ENCODE results near the gene DEAF1. TPM values are rescaled to one million over a fixed set of nuclear protein-coding genes. Genes with fewer than 3 reads are reported as not detected.

The DEAF1 gene
- total RNA-seq, 1 experiment from 2014 or later: 62.2 TPM

DNA sequence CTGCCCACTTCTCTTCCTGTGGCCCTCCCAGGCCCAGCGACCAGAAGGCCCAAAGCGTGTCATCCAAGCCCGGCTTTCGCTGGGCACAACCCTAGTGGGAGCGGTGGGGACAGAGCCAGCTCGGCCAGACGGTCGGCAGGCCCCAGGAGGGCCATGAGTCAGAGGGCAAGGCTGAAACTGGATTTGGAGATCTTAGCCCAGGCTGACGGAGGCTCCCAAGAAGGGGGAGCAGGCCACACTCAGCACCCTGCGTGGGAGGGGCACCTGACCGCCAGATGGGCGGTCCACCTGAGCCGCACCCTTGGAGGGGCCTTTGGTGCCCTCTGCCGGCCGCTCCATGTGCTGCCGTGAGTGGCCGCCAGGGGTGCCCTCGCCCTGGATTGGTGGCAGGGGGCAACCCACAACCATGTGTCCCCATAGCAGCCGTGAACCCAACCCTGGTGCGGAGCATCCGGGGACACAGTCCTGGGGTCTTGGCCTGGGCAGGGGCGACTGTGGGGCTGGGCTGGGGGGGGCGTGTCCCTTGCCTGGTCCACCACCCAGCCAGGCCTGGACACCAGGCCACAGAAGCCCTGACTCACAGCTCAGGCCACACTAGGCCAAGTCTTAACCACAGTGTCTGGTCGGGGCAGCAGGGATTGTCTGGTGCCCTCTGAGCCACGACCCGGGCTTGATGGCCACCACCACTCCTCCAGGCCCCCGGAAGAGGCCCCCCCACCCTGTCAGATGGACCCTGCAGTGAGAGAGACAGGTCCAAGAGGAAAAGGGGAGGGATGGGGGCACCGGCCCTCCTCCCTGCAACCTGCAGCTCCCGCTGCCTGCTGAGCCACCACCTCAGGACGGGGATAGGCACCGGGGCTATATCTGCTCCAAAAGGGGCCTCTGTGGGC lies 33.1 kb upstream of the DEAF1 start (continued):
- TF ChIP-seq, protein P1, sequence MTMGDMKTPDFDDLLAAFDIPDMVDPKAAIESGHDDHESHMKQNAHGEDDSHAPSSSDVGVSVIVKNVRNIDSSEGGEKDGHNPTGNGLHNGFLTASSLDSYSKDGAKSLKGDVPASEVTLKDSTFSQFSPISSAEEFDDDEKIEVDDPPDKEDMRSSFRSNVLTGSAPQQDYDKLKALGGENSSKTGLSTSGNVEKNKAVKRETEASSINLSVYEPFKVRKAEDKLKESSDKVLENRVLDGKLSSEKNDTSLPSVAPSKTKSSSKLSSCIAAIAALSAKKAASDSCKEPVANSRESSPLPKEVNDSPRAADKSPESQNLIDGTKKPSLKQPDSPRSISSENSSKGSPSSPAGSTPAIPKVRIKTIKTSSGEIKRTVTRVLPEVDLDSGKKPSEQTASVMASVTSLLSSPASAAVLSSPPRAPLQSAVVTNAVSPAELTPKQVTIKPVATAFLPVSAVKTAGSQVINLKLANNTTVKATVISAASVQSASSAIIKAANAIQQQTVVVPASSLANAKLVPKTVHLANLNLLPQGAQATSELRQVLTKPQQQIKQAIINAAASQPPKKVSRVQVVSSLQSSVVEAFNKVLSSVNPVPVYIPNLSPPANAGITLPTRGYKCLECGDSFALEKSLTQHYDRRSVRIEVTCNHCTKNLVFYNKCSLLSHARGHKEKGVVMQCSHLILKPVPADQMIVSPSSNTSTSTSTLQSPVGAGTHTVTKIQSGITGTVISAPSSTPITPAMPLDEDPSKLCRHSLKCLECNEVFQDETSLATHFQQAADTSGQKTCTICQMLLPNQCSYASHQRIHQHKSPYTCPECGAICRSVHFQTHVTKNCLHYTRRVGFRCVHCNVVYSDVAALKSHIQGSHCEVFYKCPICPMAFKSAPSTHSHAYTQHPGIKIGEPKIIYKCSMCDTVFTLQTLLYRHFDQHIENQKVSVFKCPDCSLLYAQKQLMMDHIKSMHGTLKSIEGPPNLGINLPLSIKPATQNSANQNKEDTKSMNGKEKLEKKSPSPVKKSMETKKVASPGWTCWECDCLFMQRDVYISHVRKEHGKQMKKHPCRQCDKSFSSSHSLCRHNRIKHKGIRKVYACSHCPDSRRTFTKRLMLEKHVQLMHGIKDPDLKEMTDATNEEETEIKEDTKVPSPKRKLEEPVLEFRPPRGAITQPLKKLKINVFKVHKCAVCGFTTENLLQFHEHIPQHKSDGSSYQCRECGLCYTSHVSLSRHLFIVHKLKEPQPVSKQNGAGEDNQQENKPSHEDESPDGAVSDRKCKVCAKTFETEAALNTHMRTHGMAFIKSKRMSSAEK (CRISPR knock-in tag; IDR thresholded peaks at IDR 0.05; ENCODE audit: borderline replicate concordance): no peak
- TF ChIP-seq, protein P2, sequence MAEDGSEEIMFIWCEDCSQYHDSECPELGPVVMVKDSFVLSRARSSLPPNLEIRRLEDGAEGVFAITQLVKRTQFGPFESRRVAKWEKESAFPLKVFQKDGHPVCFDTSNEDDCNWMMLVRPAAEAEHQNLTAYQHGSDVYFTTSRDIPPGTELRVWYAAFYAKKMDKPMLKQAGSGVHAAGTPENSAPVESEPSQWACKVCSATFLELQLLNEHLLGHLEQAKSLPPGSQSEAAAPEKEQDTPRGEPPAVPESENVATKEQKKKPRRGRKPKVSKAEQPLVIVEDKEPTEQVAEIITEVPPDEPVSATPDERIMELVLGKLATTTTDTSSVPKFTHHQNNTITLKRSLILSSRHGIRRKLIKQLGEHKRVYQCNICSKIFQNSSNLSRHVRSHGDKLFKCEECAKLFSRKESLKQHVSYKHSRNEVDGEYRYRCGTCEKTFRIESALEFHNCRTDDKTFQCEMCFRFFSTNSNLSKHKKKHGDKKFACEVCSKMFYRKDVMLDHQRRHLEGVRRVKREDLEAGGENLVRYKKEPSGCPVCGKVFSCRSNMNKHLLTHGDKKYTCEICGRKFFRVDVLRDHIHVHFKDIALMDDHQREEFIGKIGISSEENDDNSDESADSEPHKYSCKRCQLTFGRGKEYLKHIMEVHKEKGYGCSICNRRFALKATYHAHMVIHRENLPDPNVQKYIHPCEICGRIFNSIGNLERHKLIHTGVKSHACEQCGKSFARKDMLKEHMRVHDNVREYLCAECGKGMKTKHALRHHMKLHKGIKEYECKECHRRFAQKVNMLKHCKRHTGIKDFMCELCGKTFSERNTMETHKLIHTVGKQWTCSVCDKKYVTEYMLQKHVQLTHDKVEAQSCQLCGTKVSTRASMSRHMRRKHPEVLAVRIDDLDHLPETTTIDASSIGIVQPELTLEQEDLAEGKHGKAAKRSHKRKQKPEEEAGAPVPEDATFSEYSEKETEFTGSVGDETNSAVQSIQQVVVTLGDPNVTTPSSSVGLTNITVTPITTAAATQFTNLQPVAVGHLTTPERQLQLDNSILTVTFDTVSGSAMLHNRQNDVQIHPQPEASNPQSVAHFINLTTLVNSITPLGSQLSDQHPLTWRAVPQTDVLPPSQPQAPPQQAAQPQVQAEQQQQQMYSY (CRISPR knock-in tag; IDR thresholded peaks at IDR 0.05): no peak
- TF ChIP-seq NR1H2 (CRISPR knock-in tag; IDR thresholded peaks at IDR 0.05) (no peak), ZNF671 (CRISPR knock-in tag; IDR thresholded peaks at IDR 0.05) (no peak), ATF1 (CRISPR knock-in tag; IDR thresholded peaks at IDR 0.05) (no peak), SOX15 (CRISPR knock-in tag; IDR thresholded peaks at IDR 0.05) (no peak), ZNF232 (CRISPR knock-in tag; IDR thresholded peaks at IDR 0.05) (peak; percentile 83; the same call in 1 of the 2 replicates), TEAD4 (CRISPR knock-in tag; IDR thresholded peaks at IDR 0.05) (no peak), RELA (CRISPR knock-in tag; IDR thresholded peaks at IDR 0.05; ENCODE audit: borderline replicate concordance) (0 out of 2 replicates have a peak, but pooled peaks have one; percentile 28), JAZF1 (CRISPR knock-in tag; IDR thresholded peaks at IDR 0.05) (no peak), RORB (CRISPR knock-in tag; IDR thresholded peaks at IDR 0.05) (no peak), TP53 (CRISPR knock-in tag; IDR thresholded peaks at IDR 0.05) (no peak)
- TF ChIP-seq, protein P3, sequence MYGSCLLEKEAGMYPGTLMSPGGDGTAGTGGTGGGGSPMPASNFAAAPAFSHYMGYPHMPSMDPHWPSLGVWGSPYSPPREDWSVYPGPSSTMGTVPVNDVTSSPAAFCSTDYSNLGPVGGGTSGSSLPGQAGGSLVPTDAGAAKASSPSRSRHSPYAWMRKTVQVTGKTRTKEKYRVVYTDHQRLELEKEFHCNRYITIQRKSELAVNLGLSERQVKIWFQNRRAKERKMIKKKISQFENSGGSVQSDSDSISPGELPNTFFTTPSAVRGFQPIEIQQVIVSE (CRISPR knock-in tag; IDR thresholded peaks at IDR 0.05; ENCODE audit: borderline replicate concordance): no peak
- TF ChIP-seq, protein P4, sequence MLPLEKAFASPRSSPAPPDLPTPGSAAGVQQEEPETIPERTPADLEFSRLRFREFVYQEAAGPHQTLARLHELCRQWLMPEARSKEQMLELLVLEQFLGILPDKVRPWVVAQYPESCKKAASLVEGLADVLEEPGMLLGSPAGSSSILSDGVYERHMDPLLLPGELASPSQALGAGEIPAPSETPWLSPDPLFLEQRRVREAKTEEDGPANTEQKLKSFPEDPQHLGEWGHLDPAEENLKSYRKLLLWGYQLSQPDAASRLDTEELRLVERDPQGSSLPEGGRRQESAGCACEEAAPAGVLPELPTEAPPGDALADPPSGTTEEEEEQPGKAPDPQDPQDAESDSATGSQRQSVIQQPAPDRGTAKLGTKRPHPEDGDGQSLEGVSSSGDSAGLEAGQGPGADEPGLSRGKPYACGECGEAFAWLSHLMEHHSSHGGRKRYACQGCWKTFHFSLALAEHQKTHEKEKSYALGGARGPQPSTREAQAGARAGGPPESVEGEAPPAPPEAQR (CRISPR knock-in tag; IDR thresholded peaks at IDR 0.05): no peak
- TF ChIP-seq, protein P5, sequence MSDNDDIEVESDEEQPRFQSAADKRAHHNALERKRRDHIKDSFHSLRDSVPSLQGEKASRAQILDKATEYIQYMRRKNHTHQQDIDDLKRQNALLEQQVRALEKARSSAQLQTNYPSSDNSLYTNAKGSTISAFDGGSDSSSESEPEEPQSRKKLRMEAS (CRISPR knock-in tag; IDR thresholded peaks at IDR 0.05): peak; percentile 84
- TF ChIP-seq, protein P6, sequence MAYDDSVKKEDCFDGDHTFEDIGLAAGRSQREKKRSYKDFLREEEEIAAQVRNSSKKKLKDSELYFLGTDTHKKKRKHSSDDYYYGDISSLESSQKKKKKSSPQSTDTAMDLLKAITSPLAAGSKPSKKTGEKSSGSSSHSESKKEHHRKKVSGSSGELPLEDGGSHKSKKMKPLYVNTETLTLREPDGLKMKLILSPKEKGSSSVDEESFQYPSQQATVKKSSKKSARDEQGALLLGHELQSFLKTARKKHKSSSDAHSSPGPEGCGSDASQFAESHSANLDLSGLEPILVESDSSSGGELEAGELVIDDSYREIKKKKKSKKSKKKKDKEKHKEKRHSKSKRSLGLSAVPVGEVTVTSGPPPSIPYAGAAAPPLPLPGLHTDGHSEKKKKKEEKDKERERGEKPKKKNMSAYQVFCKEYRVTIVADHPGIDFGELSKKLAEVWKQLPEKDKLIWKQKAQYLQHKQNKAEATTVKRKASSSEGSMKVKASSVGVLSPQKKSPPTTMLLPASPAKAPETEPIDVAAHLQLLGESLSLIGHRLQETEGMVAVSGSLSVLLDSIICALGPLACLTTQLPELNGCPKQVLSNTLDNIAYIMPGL (CRISPR knock-in tag; IDR thresholded peaks at IDR 0.05): peak; percentile 89
- TF ChIP-seq, protein P7, sequence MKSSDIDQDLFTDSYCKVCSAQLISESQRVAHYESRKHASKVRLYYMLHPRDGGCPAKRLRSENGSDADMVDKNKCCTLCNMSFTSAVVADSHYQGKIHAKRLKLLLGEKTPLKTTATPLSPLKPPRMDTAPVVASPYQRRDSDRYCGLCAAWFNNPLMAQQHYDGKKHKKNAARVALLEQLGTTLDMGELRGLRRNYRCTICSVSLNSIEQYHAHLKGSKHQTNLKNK (CRISPR knock-in tag; IDR thresholded peaks at IDR 0.05): no peak
- TF ChIP-seq, protein P8, sequence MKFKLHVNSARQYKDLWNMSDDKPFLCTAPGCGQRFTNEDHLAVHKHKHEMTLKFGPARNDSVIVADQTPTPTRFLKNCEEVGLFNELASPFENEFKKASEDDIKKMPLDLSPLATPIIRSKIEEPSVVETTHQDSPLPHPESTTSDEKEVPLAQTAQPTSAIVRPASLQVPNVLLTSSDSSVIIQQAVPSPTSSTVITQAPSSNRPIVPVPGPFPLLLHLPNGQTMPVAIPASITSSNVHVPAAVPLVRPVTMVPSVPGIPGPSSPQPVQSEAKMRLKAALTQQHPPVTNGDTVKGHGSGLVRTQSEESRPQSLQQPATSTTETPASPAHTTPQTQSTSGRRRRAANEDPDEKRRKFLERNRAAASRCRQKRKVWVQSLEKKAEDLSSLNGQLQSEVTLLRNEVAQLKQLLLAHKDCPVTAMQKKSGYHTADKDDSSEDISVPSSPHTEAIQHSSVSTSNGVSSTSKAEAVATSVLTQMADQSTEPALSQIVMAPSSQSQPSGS (CRISPR knock-in tag; IDR thresholded peaks at IDR 0.05; ENCODE audit: borderline replicate concordance, low read depth): no peak
- TF ChIP-seq, protein P9, sequence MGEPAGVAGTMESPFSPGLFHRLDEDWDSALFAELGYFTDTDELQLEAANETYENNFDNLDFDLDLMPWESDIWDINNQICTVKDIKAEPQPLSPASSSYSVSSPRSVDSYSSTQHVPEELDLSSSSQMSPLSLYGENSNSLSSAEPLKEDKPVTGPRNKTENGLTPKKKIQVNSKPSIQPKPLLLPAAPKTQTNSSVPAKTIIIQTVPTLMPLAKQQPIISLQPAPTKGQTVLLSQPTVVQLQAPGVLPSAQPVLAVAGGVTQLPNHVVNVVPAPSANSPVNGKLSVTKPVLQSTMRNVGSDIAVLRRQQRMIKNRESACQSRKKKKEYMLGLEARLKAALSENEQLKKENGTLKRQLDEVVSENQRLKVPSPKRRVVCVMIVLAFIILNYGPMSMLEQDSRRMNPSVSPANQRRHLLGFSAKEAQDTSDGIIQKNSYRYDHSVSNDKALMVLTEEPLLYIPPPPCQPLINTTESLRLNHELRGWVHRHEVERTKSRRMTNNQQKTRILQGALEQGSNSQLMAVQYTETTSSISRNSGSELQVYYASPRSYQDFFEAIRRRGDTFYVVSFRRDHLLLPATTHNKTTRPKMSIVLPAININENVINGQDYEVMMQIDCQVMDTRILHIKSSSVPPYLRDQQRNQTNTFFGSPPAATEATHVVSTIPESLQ (CRISPR knock-in tag; IDR thresholded peaks at IDR 0.05): no peak

Data from WTC11 (cell line).